PFSK-1 (cell line): ENCODE results near the gene MIOS.

Experiments
- POLR2AphosphoS5 ChIP-seq: IDR thresholded peaks from 2 replicates; pipeline ENCODE4 v1.6.1; 2012; ENCODE audit warnings: low read depth, mild to moderate bottlenecking, control low read depth, low read length, moderate library complexity
- REST ChIP-seq, 2 experiments: IDR thresholded peaks; 2 replicates each; pipeline versions ENCODE4 v1.6.1 to v1.8.0; 2011 to 2012; ENCODE audit warnings: low read depth in 2 of 2, low read length in 2 of 2, control low read depth in 1 of 2, inconsistent platforms in 1 of 2, mild to moderate bottlenecking in 1 of 2, moderate library complexity in 1 of 2; ENCODE audit not compliant: insufficient read depth in 1 of 2
- TAF1 ChIP-seq: IDR thresholded peaks from 2 replicates; pipeline ENCODE4 v1.6.1; 2012; ENCODE audit warnings: low read length, control low read depth, borderline replicate concordance; ENCODE audit not compliant: insufficient read depth

GRCh38 chr7:7517754-7518153 is 48.9 kb upstream of the MIOS start:
- TF ChIP-seq POLR2AphosphoS5 (no peak), TAF1 (no peak), REST (IDR thresholded peaks at IDR 0.05; ENCODE audit: insufficient read depth in 1 of 2, low read depth in 2 of 2, low read length in 2 of 2) (no peak)
